ENCODE data around the gene PRPF8. TPM values are rescaled to one million over a fixed set of nuclear protein-coding genes. Genes with fewer than 3 reads are reported as not detected.
A peak's percentile ranks its signal among the peaks of the same experiment; 100 is the strongest.

PRPF8 gene
- total and polyA plus RNA-seq, 2 of the 13 experiments (the other 11 are each of a cell fraction or from before 2014, with no cell fraction given): 112 to 179 TPM

DNA sequence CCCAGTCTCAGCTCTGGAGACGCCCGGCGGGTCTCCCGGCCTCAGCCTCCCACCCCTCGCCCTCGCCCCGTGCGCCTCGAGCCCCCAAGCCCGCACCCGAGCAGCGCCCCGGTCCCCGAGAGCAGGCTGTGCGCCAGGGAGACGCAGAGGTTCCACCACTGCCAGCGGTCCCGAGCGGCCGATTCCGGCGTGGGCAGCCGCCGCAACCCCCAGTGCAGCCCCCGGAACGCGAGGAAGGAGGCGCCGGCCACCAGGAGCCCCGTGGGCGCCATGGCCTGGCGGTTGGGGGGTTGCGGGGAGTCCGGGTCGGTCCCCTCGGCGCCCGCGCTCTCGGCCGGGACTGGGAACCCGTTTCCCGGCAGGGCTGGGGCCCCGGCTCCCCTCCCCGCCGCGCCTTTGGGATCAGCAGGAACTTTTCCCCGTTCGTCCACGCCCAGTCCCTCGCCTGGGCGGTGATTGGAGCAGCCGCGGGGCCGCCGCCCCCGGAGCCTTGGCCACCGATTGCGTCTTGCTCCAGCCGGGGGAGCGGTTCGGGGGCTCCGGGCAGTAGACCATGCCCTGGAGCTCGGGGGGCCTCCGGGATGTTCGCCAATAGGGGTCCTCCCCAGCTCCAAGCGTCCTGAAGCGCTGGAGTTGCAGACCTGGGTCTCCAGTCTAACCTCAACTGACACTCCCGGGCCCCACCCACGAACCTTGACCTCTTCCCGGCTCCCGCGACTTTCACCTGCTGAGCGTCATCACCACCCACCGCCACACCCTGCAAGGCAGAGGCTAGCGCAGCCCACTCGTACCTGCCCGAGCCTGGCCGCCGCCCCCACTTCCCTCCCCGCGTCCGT is 25.5 kb upstream of the PRPF8 start, which contains the start of gene TLCD2 (continued):
- TF ChIP-seq, protein P1, sequence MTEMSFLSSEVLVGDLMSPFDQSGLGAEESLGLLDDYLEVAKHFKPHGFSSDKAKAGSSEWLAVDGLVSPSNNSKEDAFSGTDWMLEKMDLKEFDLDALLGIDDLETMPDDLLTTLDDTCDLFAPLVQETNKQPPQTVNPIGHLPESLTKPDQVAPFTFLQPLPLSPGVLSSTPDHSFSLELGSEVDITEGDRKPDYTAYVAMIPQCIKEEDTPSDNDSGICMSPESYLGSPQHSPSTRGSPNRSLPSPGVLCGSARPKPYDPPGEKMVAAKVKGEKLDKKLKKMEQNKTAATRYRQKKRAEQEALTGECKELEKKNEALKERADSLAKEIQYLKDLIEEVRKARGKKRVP (CRISPR knock-in tag; IDR thresholded peaks at IDR 0.05): no peak; a peak in 1 of 4 replicates
- TF ChIP-seq, protein P2, sequence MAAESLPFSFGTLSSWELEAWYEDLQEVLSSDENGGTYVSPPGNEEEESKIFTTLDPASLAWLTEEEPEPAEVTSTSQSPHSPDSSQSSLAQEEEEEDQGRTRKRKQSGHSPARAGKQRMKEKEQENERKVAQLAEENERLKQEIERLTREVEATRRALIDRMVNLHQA (CRISPR knock-in tag; IDR thresholded peaks at IDR 0.05): no peak
- TF ChIP-seq SNRNP70 (IDR thresholded peaks at IDR 0.05; ENCODE audit: low read depth, low read length): no peak
- TF ChIP-seq, protein P3, sequence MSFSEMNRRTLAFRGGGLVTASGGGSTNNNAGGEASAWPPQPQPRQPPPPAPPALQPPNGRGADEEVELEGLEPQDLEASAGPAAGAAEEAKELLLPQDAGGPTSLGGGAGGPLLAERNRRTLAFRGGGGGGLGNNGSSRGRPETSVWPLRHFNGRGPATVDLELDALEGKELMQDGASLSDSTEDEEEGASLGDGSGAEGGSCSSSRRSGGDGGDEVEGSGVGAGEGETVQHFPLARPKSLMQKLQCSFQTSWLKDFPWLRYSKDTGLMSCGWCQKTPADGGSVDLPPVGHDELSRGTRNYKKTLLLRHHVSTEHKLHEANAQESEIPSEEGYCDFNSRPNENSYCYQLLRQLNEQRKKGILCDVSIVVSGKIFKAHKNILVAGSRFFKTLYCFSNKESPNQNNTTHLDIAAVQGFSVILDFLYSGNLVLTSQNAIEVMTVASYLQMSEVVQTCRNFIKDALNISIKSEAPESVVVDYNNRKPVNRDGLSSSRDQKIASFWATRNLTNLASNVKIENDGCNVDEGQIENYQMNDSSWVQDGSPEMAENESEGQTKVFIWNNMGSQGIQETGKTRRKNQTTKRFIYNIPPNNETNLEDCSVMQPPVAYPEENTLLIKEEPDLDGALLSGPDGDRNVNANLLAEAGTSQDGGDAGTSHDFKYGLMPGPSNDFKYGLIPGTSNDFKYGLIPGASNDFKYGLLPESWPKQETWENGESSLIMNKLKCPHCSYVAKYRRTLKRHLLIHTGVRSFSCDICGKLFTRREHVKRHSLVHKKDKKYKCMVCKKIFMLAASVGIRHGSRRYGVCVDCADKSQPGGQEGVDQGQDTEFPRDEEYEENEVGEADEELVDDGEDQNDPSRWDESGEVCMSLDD (CRISPR knock-in tag; IDR thresholded peaks at IDR 0.05; ENCODE audit: borderline replicate concordance): no peak
- TF ChIP-seq, protein P4, sequence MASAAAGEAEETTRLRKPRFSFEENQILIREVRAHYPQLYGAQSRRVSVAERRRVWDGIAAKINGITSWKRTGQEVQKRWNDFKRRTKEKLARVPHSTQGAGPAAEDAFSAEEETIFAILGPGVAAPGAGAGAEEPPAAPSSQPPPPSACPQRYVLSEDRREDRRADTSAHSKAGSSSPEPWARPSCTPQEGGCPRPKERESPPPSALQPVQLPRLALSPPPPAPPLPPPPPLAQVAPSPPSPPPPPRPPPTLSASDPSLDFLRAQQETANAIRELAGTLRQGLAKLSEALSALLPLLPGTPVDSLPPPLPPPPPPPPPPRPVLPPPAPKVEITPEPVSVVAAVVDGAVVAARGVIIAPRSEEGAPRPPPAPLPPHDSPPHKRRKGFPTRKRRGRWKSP (CRISPR knock-in tag; IDR thresholded peaks at IDR 0.05): no peak
- no peak for TF ChIP-seq SMAD1 (CRISPR knock-in tag; IDR thresholded peaks at IDR 0.05; ENCODE audit: borderline replicate concordance, low read depth)
- no peak for TF ChIP-seq MTA1 (CRISPR knock-in tag; IDR thresholded peaks at IDR 0.05; ENCODE audit: borderline replicate concordance)
- no peak for TF ChIP-seq ZNF296 (CRISPR knock-in tag; conservative IDR thresholded peaks at IDR 0.05)
- TF ChIP-seq SP5 (CRISPR knock-in tag; IDR thresholded peaks at IDR 0.05; ENCODE audit: borderline replicate concordance, low read depth): 0 out of 2 replicates have a peak, but pooled peaks have one; percentile 5
- no peak for TF ChIP-seq NR3C1 (CRISPR knock-in tag; IDR thresholded peaks at IDR 0.05)
- TF ChIP-seq, protein P5, sequence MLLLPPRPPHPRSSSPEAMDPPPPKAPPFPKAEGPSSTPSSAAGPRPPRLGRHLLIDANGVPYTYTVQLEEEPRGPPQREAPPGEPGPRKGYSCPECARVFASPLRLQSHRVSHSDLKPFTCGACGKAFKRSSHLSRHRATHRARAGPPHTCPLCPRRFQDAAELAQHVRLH (CRISPR knock-in tag; IDR thresholded peaks at IDR 0.05; ENCODE audit: borderline replicate concordance, low read depth): peak; percentile 30; the same call in 1 of the 2 replicates
- no peak for TF ChIP-seq STAT5B (CRISPR knock-in tag; IDR thresholded peaks at IDR 0.05)
- TF ChIP-seq, protein P6, sequence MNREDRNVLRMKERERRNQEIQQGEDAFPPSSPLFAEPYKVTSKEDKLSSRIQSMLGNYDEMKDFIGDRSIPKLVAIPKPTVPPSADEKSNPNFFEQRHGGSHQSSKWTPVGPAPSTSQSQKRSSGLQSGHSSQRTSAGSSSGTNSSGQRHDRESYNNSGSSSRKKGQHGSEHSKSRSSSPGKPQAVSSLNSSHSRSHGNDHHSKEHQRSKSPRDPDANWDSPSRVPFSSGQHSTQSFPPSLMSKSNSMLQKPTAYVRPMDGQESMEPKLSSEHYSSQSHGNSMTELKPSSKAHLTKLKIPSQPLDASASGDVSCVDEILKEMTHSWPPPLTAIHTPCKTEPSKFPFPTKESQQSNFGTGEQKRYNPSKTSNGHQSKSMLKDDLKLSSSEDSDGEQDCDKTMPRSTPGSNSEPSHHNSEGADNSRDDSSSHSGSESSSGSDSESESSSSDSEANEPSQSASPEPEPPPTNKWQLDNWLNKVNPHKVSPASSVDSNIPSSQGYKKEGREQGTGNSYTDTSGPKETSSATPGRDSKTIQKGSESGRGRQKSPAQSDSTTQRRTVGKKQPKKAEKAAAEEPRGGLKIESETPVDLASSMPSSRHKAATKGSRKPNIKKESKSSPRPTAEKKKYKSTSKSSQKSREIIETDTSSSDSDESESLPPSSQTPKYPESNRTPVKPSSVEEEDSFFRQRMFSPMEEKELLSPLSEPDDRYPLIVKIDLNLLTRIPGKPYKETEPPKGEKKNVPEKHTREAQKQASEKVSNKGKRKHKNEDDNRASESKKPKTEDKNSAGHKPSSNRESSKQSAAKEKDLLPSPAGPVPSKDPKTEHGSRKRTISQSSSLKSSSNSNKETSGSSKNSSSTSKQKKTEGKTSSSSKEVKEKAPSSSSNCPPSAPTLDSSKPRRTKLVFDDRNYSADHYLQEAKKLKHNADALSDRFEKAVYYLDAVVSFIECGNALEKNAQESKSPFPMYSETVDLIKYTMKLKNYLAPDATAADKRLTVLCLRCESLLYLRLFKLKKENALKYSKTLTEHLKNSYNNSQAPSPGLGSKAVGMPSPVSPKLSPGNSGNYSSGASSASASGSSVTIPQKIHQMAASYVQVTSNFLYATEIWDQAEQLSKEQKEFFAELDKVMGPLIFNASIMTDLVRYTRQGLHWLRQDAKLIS (CRISPR knock-in tag; IDR thresholded peaks at IDR 0.05): no peak
- no peak for TF ChIP-seq ETV5 (CRISPR knock-in tag; IDR thresholded peaks at IDR 0.05; ENCODE audit: borderline replicate concordance)
- no peak for TF ChIP-seq ERF (CRISPR knock-in tag; IDR thresholded peaks at IDR 0.05)
- TF ChIP-seq, protein P7, sequence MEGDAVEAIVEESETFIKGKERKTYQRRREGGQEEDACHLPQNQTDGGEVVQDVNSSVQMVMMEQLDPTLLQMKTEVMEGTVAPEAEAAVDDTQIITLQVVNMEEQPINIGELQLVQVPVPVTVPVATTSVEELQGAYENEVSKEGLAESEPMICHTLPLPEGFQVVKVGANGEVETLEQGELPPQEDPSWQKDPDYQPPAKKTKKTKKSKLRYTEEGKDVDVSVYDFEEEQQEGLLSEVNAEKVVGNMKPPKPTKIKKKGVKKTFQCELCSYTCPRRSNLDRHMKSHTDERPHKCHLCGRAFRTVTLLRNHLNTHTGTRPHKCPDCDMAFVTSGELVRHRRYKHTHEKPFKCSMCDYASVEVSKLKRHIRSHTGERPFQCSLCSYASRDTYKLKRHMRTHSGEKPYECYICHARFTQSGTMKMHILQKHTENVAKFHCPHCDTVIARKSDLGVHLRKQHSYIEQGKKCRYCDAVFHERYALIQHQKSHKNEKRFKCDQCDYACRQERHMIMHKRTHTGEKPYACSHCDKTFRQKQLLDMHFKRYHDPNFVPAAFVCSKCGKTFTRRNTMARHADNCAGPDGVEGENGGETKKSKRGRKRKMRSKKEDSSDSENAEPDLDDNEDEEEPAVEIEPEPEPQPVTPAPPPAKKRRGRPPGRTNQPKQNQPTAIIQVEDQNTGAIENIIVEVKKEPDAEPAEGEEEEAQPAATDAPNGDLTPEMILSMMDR (CRISPR knock-in tag; IDR thresholded peaks at IDR 0.05): no peak
- TF ChIP-seq MED13 (CRISPR knock-in tag; IDR thresholded peaks at IDR 0.05): no peak
